Measurements from ENCODE around the gene ZNF672.

Gene ZNF672

GRCh38 chr1:248807067-248807737 lies 30.8 kb upstream of the ZNF672 start:
- Histone ChIP-seq H3K9ac (ENCODE audit: low read depth, low read length) (no peak overlapping the region), H3K36me3 (ENCODE audit: insufficient read depth, low read length) (no peaks in the 10 kb centered on the region), H3K9me3 (ENCODE audit: control insufficient read depth, insufficient read depth, low read length) (no peaks in the 10 kb centered on the region; the same call in 1 of the 2 replicates), H3K4me1 (ENCODE audit: insufficient read depth, low read length) (no peaks in the 10 kb centered on the region)

DNA sequence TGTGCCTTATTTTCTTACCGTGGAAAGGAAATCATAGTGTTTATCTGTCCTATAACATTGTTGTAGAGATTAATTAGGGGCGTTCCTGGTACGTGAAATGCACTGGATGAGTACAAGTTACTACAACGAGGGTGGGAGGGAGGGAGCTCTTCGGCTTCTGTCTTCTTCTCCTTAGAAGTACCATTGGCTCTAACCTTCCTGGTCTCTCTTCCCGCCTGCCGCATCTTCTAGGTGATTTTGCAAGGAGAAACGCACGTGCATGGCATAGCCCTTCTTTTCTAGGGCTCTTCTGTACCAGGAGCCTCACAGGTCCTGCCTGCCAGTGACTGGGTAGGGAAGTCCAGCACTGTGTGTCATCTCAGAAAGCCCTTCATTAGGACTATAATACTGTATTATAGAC lies 29.1 kb upstream of the ZNF672 start:
- Histone ChIP-seq H3K9ac (ENCODE audit: low read depth, low read length) (no peak overlapping the region), H3K4me1 (ENCODE audit: insufficient read depth, low read length) (no peaks in the 10 kb centered on the region)

DNA sequence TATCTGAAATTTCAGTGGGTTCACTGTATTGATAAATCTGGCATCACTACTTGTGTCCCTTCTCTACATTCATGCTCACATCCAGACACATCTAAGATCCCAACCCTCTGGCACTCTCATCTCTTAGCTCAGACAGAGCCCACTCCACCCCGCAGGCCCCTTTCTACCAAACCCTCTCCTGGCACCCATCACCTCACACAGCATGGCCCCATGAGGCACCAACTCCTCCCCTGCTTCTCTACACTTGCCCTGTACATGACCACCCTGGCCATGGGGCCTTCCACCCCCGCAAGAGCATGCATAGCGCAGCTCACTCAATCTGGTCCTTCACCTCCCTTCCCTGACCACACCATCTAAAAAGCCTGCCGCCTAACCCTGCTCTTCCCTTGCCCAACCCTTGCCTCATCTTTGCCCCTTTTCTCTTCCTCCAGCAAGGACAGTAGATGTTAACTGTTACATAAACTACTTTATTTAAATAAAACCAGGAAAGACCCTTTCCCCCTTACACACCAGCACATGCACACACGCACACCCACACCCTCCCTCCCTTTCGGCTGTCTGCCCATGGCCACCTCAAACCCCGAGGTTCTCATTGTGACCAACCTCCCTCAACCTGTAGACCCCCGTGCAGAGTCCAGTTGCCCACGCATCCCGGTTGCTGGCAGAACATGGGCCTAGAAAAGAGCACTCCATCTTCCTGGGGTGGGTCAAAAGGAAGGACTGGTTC lies 27.9 kb upstream of the ZNF672 start:
- Histone ChIP-seq H3K36me3 (ENCODE audit: insufficient read depth, low read length) (peaks cover 18% of the 10 kb centered on the region), H3K4me1 (ENCODE audit: insufficient read depth, low read length) (no peaks in the 10 kb centered on the region), H3K9ac (ENCODE audit: low read depth, low read length) (no peak overlapping the region)

More for the DNA sequence above, 29.1 kb upstream of the ZNF672 start:
- no peaks in the 10 kb centered on the region for H3K9me3 ChIP-seq (ENCODE audit: control insufficient read depth, insufficient read depth, low read length)
- peaks cover 13% of the 10 kb centered on the region for H3K36me3 ChIP-seq (ENCODE audit: insufficient read depth, low read length)

GRCh38 chr1:248810727-248811513 lies 27.1 kb upstream of the ZNF672 start:
- Histone ChIP-seq H3K9me3 (ENCODE audit: control insufficient read depth, insufficient read depth, low read length) (no peaks in the 10 kb centered on the region), H3K9ac (ENCODE audit: low read depth, low read length) (no peak overlapping the region), H3K4me1 (ENCODE audit: insufficient read depth, low read length) (0 out of 2 replicates have a peak, but pooled peaks cover 5% of the 10 kb centered on the region), H3K36me3 (ENCODE audit: insufficient read depth, low read length) (peaks cover 18% of the 10 kb centered on the region)

More for the DNA sequence above, 27.9 kb upstream of the ZNF672 start:
- no peaks in the 10 kb centered on the region for H3K9me3 ChIP-seq (ENCODE audit: control insufficient read depth, insufficient read depth, low read length)

GRCh38 chr1:248811514-248812490 lies 26.2 kb upstream of the ZNF672 start:
- H3K9me3 ChIP-seq (ENCODE audit: control insufficient read depth, insufficient read depth, low read length): no peaks in the 10 kb centered on the region
- H3K9ac ChIP-seq (ENCODE audit: low read depth, low read length): no peak overlapping the region
- 0 out of 2 replicates have a peak, but pooled peaks cover 5% of the 10 kb centered on the region for H3K4me1 ChIP-seq (ENCODE audit: insufficient read depth, low read length)
- peaks cover 18% of the 10 kb centered on the region for H3K36me3 ChIP-seq (ENCODE audit: insufficient read depth, low read length)

DNA sequence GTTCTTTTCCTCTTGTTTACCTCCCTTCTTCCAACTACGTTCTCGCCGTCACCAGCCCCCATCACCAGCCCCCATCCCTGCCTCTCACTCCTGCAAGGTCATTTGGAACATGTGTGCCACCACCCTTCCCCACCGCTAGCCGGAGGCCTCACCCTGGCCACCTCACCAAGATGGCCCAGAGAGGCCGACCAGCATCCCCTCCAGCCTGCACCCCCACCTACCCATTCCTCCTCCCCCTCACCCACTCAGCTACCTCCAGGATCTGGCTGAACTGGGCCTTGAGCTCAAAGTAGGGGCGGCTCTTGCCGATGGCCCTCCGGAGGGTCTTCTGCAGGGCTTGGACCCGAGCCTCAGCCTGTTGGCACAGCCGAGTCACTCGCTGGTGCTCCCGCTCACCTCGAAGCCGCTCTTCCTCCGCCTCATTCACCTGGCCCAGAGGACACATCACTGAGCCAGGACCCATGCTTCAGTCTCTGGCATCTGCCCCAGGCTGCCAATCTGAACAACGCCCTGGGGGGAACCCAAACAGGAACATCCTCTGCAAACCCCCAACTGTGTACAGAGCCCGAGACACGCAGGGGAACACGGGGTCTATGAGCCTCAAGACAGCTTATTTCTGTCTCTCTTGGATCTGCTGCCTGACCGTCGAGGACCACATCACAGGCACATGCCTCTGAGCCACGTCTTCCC lies 25.1 kb upstream of the ZNF672 start:
- Histone ChIP-seq H3K36me3 (ENCODE audit: insufficient read depth, low read length) (peaks cover 18% of the 10 kb centered on the region), H3K4me1 (ENCODE audit: insufficient read depth, low read length) (0 out of 2 replicates have a peak, but pooled peaks cover 5% of the 10 kb centered on the region), H3K9me3 (ENCODE audit: control insufficient read depth, insufficient read depth, low read length) (no peaks in the 10 kb centered on the region), H3K9ac (ENCODE audit: low read depth, low read length) (no peak overlapping the region)

GRCh38 chr1:248813546-248813945 lies 24.5 kb upstream of the ZNF672 start:
- Histone ChIP-seq H3K36me3 (ENCODE audit: insufficient read depth, low read length) (peaks cover 18% of the 10 kb centered on the region), H3K4me1 (ENCODE audit: insufficient read depth, low read length) (0 out of 2 replicates have a peak, but pooled peaks cover 5% of the 10 kb centered on the region), H3K9me3 (ENCODE audit: control insufficient read depth, insufficient read depth, low read length) (no peaks in the 10 kb centered on the region), H3K9ac (ENCODE audit: low read depth, low read length) (no peak overlapping the region)

DNA sequence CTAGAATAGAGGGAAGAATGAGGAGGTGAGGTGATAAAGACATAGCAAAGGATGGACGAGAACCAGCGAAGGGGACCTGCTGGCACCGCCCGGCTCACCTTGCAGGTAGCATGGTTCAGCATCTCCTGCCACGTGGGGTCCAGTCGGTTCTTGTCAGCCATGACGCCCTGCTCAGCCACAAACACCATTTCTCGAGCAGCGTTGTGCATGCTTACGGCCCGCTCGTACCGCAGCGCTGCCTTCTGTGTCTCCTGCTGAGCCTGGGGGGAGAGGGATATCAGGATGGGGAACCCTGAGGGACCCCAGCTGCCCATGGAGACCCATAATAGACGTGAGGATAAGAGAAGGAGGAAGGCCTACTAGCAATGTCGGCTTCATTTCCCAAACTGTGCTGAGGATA lies 23.7 kb upstream of the ZNF672 start:
- H3K9me3 ChIP-seq (ENCODE audit: control insufficient read depth, insufficient read depth, low read length): no peaks in the 10 kb centered on the region
- H3K9ac ChIP-seq (ENCODE audit: low read depth, low read length): no peak overlapping the region
- H3K4me1 ChIP-seq (ENCODE audit: insufficient read depth, low read length): peaks cover 9% of the 10 kb centered on the region
- peaks cover 18% of the 10 kb centered on the region for H3K36me3 ChIP-seq (ENCODE audit: insufficient read depth, low read length)

GRCh38 chr1:248815407-248816034 lies 22.5 kb upstream of the ZNF672 start:
- peaks cover 18% of the 10 kb centered on the region for H3K36me3 ChIP-seq (ENCODE audit: insufficient read depth, low read length)
- no peak overlapping the region for H3K9ac ChIP-seq (ENCODE audit: low read depth, low read length)

GRCh38 chr1:248816042-248816851 lies 21.8 kb upstream of the ZNF672 start:
- Histone ChIP-seq H3K36me3 (ENCODE audit: insufficient read depth, low read length) (peaks cover 18% of the 10 kb centered on the region), H3K4me1 (ENCODE audit: insufficient read depth, low read length) (peaks cover 16% of the 10 kb centered on the region), H3K9ac (ENCODE audit: low read depth, low read length) (no peak overlapping the region), H3K9me3 (ENCODE audit: control insufficient read depth, insufficient read depth, low read length) (no peaks in the 10 kb centered on the region)

More at GRCh38 chr1:248815407-248816034, 22.5 kb upstream of the ZNF672 start:
- H3K4me1 ChIP-seq (ENCODE audit: insufficient read depth, low read length): peaks cover 16% of the 10 kb centered on the region
- H3K9me3 ChIP-seq (ENCODE audit: control insufficient read depth, insufficient read depth, low read length): no peaks in the 10 kb centered on the region

GRCh38 chr1:248817065-248817464 lies 21.0 kb upstream of the ZNF672 start:
- Histone ChIP-seq H3K4me1 (ENCODE audit: insufficient read depth, low read length) (peaks cover 16% of the 10 kb centered on the region), H3K9me3 (ENCODE audit: control insufficient read depth, insufficient read depth, low read length) (no peaks in the 10 kb centered on the region), H3K9ac (ENCODE audit: low read depth, low read length) (no peak overlapping the region), H3K36me3 (ENCODE audit: insufficient read depth, low read length) (peaks cover 18% of the 10 kb centered on the region)
